ENCODE measurements around the gene ARHGAP5. TPM values are rescaled to one million over a fixed set of nuclear protein-coding genes. Genes with fewer than 3 reads are reported as not detected.

ARHGAP5 gene
- polyA plus RNA-seq, 3 donors, result 2.5 to 6.3 (median 4.3) TPM

DNA sequence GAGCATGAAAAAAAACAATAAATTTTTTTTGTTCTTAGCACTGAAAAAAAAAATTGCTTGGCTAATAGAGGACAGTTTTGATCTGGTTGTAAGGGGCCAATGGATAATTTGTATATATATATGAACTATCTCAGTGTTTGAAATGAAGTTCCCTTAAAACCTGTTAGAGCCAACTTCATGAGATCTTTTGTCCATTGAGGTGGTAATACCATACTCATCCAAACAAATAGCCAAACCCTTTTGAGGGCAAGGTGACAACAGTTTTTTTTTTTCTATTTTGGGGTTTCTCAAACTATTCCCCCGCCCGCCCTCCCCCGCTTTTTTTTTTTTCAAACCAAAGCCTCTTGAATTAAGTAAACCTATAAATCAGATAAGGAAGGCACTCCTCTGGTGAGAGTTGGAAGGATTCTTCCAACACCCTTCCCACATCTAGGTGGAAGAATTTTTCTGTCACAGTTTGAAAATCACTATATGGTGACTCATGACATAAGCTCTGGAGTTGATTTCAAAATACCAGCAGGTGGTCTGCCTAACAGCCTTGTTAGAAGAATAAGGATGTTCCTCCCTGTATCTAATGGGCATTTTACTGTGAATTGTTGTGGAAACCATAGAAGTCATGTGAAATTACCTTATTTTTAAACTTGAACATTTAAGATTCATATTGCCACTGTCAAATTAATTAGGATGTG lies 10.2 kb downstream of the ARHGAP5 start:
- H3K36me3 Mint-ChIP-seq, result peaks cover 15 to 19% of the 10 kb centered on the region in 2 donors
- DNase-seq, result no peak
- no CpG with 5 or more reads among the region's 3 CpGs for WGBS (ENCODE audit: insufficient coverage)

DNA sequence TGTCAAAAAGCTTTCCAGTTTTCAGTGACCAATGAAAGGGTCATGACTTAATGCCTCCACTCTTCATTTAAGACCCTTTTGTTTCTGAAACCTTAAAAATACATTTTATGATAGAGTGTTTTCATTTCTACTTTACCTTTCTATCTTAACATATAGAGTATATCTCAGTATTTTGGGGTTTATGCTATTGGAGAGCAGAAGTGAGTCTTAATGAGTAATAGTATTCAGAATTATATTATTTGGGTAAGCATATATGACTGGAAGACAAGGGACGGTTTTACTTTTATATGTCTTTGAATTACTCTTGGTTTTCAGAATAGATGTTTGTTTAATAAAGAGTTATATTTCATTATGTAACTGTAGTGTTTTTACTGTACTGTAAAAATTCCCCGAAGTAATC lies 10.8 kb downstream of the ARHGAP5 start:
- Histone ChIP-seq H3K27ac (ENCODE audit: low read depth in 1 of 2, low read length in 2 of 2) (no peak overlapping the region), H3K27me3 (ENCODE audit: control insufficient read depth in 2 of 2, insufficient read depth in 2 of 2, low read length in 2 of 2) (no peaks in the 10 kb centered on the region), H3K9ac (ENCODE audit: insufficient read depth, low read length, poor library complexity, severe bottlenecking) (no peak overlapping the region), H3K4me1 (ENCODE audit: control insufficient read depth in 1 of 2, insufficient read depth in 2 of 2, low read length in 2 of 2) (no peaks in the 10 kb centered on the region), H2AFZ (ENCODE audit: insufficient read depth, low read depth, low read length, poor library complexity, severe bottlenecking) (no peak overlapping the region), H3K79me2 (ENCODE audit: insufficient read depth, low read length) (peaks cover 3% of the 10 kb centered on the region), H3K4me2 (replicated peaks; ENCODE audit: extremely low read depth, low read length, poor library complexity, severe bottlenecking) (no peak overlapping the region), H4K20me1 (ENCODE audit: insufficient read depth, low read length) (peaks cover 3% of the 10 kb centered on the region), H3K9me3 (replicated peaks in 1 of 2; ENCODE audit: control insufficient read depth in 1 of 2, insufficient read depth in 1 of 2, low read length in 2 of 2) (no peaks in the 10 kb centered on the region), H3K4me3 (replicated peaks in 1 of 3; ENCODE audit: low read depth in 2 of 3, low read length in 3 of 3) (no peak overlapping the region), H3K36me3 (replicated peaks in 1 of 2; ENCODE audit: control insufficient read depth in 1 of 2, insufficient read depth in 2 of 2, low read length in 2 of 2) (peaks cover 0 to 12% of the 10 kb centered on the region in 2 donors)
- no peaks in the 10 kb centered on the region for H3K27me3 Mint-ChIP-seq (ENCODE audit: low read depth in 3 of 3)
- no peak for DNase-seq
- H3K9me3 Mint-ChIP-seq, result no peaks in the 10 kb centered on the region
- no peak overlapping the region for H3K27ac Mint-ChIP-seq
- TF ChIP-seq, protein P1, sequence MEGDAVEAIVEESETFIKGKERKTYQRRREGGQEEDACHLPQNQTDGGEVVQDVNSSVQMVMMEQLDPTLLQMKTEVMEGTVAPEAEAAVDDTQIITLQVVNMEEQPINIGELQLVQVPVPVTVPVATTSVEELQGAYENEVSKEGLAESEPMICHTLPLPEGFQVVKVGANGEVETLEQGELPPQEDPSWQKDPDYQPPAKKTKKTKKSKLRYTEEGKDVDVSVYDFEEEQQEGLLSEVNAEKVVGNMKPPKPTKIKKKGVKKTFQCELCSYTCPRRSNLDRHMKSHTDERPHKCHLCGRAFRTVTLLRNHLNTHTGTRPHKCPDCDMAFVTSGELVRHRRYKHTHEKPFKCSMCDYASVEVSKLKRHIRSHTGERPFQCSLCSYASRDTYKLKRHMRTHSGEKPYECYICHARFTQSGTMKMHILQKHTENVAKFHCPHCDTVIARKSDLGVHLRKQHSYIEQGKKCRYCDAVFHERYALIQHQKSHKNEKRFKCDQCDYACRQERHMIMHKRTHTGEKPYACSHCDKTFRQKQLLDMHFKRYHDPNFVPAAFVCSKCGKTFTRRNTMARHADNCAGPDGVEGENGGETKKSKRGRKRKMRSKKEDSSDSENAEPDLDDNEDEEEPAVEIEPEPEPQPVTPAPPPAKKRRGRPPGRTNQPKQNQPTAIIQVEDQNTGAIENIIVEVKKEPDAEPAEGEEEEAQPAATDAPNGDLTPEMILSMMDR (IDR thresholded peaks at IDR 0.05), result no peak
- no CpG with 5 or more reads among the region's 2 CpGs for WGBS (ENCODE audit: insufficient coverage)
- intact Hi-C loops (cut with micrococcal nuclease), result no loop called here
- H3K4me3 Mint-ChIP-seq, result no peak overlapping the region
- H3K4me1 Mint-ChIP-seq, result no peaks in the 10 kb centered on the region
- peaks cover 18 to 21% of the 10 kb centered on the region in 2 donors for H3K36me3 Mint-ChIP-seq

More for the DNA sequence above, 10.2 kb downstream of the ARHGAP5 start:
- no peak overlapping the region for H3K4me3 ChIP-seq (replicated peaks in 1 of 3; ENCODE audit: low read depth in 2 of 3, low read length in 3 of 3)
- H3K9me3 ChIP-seq (replicated peaks in 1 of 2; ENCODE audit: control insufficient read depth in 1 of 2, insufficient read depth in 1 of 2, low read length in 2 of 2), result no peaks in the 10 kb centered on the region
- H3K4me2 ChIP-seq (replicated peaks; ENCODE audit: extremely low read depth, low read length, poor library complexity, severe bottlenecking), result no peak overlapping the region
- intact Hi-C loops (cut with micrococcal nuclease), result no loop called here
- H3K27me3 ChIP-seq (ENCODE audit: control insufficient read depth in 2 of 2, insufficient read depth in 2 of 2, low read length in 2 of 2), result no peaks in the 10 kb centered on the region
- H3K36me3 ChIP-seq (replicated peaks in 1 of 2; ENCODE audit: control insufficient read depth in 1 of 2, insufficient read depth in 2 of 2, low read length in 2 of 2), result peaks cover 0 to 6% of the 10 kb centered on the region in 2 donors
- H3K9ac ChIP-seq (ENCODE audit: insufficient read depth, low read length, poor library complexity, severe bottlenecking), result no peak overlapping the region
- Mint-ChIP-seq H3K4me1 (no peaks in the 10 kb centered on the region), H3K27me3 (ENCODE audit: low read depth in 3 of 3) (no peaks in the 10 kb centered on the region), H3K4me3 (no peak overlapping the region), H3K27ac (no peak overlapping the region), H3K9me3 (no peaks in the 10 kb centered on the region)
- H4K20me1 ChIP-seq (ENCODE audit: insufficient read depth, low read length), result peaks cover 3% of the 10 kb centered on the region
- H3K79me2 ChIP-seq (ENCODE audit: insufficient read depth, low read length), result peaks cover 3% of the 10 kb centered on the region
- H3K4me1 ChIP-seq (ENCODE audit: control insufficient read depth in 1 of 2, insufficient read depth in 2 of 2, low read length in 2 of 2), result no peaks in the 10 kb centered on the region
- TF ChIP-seq, protein P1 (IDR thresholded peaks at IDR 0.05), result no peak
- H2AFZ ChIP-seq (ENCODE audit: insufficient read depth, low read depth, low read length, poor library complexity, severe bottlenecking), result no peak overlapping the region
- no peak overlapping the region for H3K27ac ChIP-seq (ENCODE audit: low read depth in 1 of 2, low read length in 2 of 2)

Measured in CD14-positive monocyte (primary cell).